ENCODE results near the gene HIF1A. TPM values are rescaled to one million over a fixed set of nuclear protein-coding genes. Genes with fewer than 3 reads are reported as not detected.

The HIF1A gene
- total RNA-seq, 2 donors from 2014 or later = 81.2 to 89.1 TPM

DNA sequence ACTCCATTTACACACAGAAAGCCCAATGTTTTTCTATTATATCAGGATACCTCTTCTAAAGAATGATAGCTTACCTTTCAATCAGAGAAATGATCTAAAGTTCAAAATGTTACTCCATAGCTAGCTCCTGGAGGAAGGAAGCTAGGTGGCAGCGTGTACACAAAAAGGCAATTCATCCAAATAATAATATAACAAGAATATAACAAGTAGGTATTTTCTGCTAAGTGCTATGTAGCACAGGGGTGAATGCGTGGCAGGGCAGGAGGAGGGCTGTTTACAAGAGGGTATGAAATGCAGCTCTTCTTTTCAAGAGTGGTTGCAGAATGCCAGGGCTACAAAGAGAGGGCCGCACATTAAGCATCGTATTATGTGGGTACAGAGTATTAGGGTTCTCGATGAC lies 66.2 kb downstream of the HIF1A start:
- H3K9me3 ChIP-seq = no peaks in the 10 kb centered on the region
- no peak for DNase-seq (ENCODE audit: low spot score)
- H3K4me3 ChIP-seq = peak overlapping the region; percentile 73 to 83
- H3K27ac ChIP-seq = peak overlapping the region; percentile 92 to 96
- H3K36me3 ChIP-seq = no peaks in the 10 kb centered on the region
- no peaks in the 10 kb centered on the region for H3K27me3 ChIP-seq
- TF ChIP-seq, protein P1, sequence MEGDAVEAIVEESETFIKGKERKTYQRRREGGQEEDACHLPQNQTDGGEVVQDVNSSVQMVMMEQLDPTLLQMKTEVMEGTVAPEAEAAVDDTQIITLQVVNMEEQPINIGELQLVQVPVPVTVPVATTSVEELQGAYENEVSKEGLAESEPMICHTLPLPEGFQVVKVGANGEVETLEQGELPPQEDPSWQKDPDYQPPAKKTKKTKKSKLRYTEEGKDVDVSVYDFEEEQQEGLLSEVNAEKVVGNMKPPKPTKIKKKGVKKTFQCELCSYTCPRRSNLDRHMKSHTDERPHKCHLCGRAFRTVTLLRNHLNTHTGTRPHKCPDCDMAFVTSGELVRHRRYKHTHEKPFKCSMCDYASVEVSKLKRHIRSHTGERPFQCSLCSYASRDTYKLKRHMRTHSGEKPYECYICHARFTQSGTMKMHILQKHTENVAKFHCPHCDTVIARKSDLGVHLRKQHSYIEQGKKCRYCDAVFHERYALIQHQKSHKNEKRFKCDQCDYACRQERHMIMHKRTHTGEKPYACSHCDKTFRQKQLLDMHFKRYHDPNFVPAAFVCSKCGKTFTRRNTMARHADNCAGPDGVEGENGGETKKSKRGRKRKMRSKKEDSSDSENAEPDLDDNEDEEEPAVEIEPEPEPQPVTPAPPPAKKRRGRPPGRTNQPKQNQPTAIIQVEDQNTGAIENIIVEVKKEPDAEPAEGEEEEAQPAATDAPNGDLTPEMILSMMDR (IDR thresholded peaks at IDR 0.05) = no peak
- H3K4me1 ChIP-seq = peaks cover 0 to 30% of the 10 kb centered on the region in 2 donors

DNA sequence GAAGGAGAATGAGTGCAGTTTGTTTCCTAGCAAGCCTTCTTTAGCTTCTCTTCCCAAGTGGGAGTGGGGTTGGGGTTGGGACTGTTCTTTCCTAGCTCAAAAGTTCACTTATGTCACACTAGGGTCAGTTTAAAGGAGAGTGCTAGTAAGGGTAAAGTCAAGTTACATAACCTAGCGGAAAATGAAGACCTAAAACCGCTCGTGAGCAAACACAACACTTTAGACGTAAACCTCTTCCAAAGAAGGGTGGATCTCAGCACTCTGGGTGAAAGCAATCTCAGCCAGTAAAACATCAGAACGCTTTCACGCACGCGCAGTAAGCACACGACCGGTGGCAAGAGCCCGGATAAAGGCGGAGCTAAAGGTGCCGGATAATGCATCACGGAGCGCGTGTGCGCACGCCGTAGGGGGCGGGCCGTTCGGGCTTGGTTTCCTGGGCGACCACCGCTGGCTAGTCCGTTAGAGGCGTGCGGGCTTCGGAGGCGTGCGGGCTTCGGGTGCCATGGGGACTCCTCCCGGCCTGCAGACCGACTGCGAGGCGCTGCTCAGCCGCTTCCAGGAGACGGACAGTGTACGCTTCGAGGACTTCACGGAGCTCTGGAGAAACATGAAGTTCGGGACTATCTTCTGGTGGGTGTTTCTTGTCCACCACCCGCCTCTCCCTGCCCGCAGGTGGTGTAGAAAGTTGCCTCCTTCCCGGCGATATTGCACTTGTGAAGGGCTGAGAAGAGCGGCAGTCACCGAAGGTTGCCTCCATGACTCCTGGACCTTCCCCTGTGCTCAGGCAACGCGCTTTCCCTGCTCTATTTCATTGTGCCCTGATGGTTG lies 66.9 kb downstream of the HIF1A start, which contains the start of gene SNAPC1:
SNAPC1 (plus strand) TSS at position 462 of the 828 bp plus-strand sequence; CDS start at position 503, 41 bp downstream.
- peak within 1 kb of the TSS; percentile 92 to 96 for H3K27ac ChIP-seq
- no peaks in the 10 kb centered on the region for H3K36me3 ChIP-seq
- peaks cover 0 to 33% of the 10 kb centered on the region in 2 donors for H3K4me1 ChIP-seq
- TF ChIP-seq, protein P1 (IDR thresholded peaks at IDR 0.05) = no peak
- no peaks in the 10 kb centered on the region for H3K9me3 ChIP-seq
- H3K27me3 ChIP-seq = no peaks in the 10 kb centered on the region
- H3K4me3 ChIP-seq = peak within 1 kb of the TSS; percentile 73 to 83
- peak; percentile 98 for DNase-seq (ENCODE audit: low spot score)

DNA sequence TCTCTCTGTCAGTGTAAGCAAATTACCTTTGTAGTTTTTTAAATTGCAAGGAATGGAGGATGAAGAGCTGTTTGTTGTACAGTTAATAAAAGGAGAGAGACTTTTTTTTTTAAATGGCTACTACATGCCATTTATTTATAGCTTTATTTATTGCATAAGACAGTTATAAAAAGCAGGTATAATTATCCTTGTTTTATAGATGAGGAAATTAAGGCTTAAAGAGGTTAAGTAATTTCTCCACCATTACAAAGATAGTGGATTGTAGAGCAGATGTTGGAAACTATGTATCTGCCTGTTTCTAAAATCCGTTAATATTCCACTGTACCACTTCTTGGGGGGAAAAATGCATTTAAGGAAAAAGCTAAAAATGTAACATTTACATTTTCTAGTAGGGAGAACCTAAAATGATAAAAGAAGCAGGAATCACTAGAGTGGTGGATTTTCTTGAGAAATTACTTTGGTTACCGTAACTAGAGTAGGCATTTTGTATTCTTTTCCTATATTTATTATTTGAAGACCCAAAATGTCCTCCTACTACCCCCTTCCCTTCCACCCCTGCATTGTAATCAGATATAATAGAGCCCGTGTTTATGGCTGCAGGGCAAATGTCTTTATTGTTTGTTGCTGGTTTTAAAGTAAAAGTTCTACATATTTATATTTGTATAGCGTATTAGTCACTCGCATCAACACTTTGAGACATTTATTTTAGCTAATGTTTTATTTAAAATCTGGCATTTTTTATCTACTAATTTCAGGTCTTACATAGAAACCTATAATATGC lies 69.2 kb downstream of the HIF1A start:
- Histone ChIP-seq H3K4me1 (peaks cover 0 to 33% of the 10 kb centered on the region in 2 donors), H3K27ac (peak overlapping the region; percentile 92 to 96), H3K9me3 (no peaks in the 10 kb centered on the region), H3K36me3 (no peaks in the 10 kb centered on the region), H3K4me3 (peak overlapping the region in 1 of 2 donors; percentile 2), H3K27me3 (no peaks in the 10 kb centered on the region)
- TF ChIP-seq, protein P1 (IDR thresholded peaks at IDR 0.05) = no peak
- DNase-seq (ENCODE audit: low spot score) = no peak

DNA sequence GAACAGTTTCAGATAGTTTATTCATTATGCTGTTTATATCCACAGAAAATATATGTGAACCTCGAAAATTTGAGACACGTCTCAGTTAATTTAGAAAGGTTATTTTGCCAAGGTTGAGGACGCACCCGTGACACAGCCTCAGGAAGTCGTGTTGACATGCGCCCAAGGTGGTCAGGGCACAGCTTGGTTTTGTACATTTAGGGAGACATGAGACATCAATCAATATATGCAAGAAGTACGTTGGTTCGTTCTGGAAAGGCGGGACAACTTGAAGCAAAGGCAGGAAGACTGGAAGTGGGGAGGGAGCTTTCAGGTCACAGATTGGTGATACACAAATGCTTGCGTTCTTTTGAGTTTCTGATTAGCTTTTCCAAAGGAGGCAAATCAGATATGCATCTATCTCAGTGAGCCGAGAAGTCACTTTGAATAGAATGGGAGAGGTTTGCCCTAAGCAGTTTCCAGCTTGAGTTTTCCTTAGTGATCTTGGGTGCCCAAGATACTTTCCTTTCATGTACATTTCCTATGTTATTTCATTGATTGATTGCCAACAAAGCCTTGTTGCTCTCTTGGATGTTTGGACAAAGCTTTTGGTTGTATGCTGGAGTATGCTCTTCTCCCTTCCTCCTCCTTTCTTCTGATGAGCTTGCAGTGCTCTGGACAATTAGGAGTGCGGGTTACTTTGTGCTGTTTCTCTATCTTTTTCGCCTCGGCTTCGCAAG lies 70.1 kb downstream of the HIF1A start:
- Histone ChIP-seq H3K27ac (peak overlapping the region; percentile 92 to 96), H3K27me3 (no peaks in the 10 kb centered on the region), H3K9me3 (no peaks in the 10 kb centered on the region), H3K4me3 (no peak overlapping the region), H3K4me1 (peaks cover 0 to 33% of the 10 kb centered on the region in 2 donors), H3K36me3 (peaks cover 7% of the 10 kb centered on the region)
- TF ChIP-seq, protein P1 (IDR thresholded peaks at IDR 0.05) = no peak
- DNase-seq (ENCODE audit: low spot score) = no peak

DNA sequence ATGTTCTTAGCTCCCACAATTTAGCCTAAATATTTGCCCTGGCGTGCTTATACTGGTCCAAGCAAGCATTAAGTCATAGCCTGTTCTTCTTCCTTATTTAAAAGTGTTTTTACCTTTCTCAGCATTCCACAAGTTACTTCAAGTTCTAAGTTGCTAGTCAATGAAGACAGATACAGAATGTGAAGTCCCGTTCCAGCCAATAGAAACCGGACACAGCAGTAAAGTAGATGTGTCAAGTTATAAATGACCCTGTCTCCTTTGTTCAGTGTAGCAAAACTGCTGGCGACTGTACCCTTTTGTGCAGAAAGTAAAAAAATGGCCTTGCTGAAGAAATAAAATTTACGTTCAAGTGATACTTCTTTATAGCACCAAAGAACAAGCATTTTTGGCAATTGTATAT lies 70.8 kb downstream of the HIF1A start:
- Histone ChIP-seq H3K4me3 (no peak overlapping the region), H3K4me1 (peaks cover 0 to 33% of the 10 kb centered on the region in 2 donors), H3K9me3 (no peaks in the 10 kb centered on the region), H3K36me3 (peaks cover 14% of the 10 kb centered on the region), H3K27ac (peak overlapping the region; percentile 92 to 96), H3K27me3 (no peaks in the 10 kb centered on the region)
- TF ChIP-seq, protein P1 (IDR thresholded peaks at IDR 0.05) = no peak
- no peak for DNase-seq (ENCODE audit: low spot score)

All from right atrium auricular region (tissue), 2 donors.